Adrenal gland (tissue), 12 donors: ENCODE data around the gene RAB30. TPM values are rescaled to one million over a fixed set of nuclear protein-coding genes. Genes with fewer than 3 reads are reported as not detected.

ENCODE experiments used
- DNase-seq, 7 donors: peaks; one replicate each; pipeline ENCODE4 v3.0.0-alpha.2; 2019 to 2020
- H3K27ac ChIP-seq, 5 donors: fragments of 200-600 bp; sonication (generic) in 4 of 5; 1 replicate in 3 of 5; 2 replicates in 2 of 5; pipeline versions ENCODE4 v1.5.1 to v1.8.0; 2016 to 2020; ENCODE audit warnings: mild to moderate bottlenecking in 1 of 5
- H3K27me3 ChIP-seq: fragments of 200-600 bp; 2 replicates; pipeline ENCODE4 v1.8.0; 2021
- H3K36me3 ChIP-seq, 2 donors: fragments of 200-600 bp; replicated peaks in 1 of 2; 1 replicate in 1 of 2; 2 replicates in 1 of 2; pipeline versions ENCODE4 v1.5.1 to v1.8.0; 2018 to 2022
- H3K4me1 ChIP-seq, 2 donors: fragments of 200-600 bp; replicated peaks in 1 of 2; 1 replicate in 1 of 2; 2 replicates in 1 of 2; pipeline versions ENCODE4 v1.5.1 to v1.8.0; 2018 to 2021
- H3K4me3 ChIP-seq, 4 donors: fragments of 200-600 bp; sonication (generic) in 3 of 4; one replicate each; pipeline ENCODE4 v1.5.1; 2016 to 2018
- H3K9me3 ChIP-seq, 3 donors: fragments of 200-600 bp; sonication (generic) in 1 of 3; replicated peaks in 1 of 3; 1 replicate in 2 of 3; 2 replicates in 1 of 3; pipeline versions ENCODE4 v1.5.1 to v1.8.0; 2016 to 2021
- CTCF ChIP-seq, 6 experiments: fragments of 450-650 bp in 4 of 6; fragments of 200-600 bp in 2 of 6; sonication (generic) in 1 of 6; IDR thresholded peaks; 1 replicate in 5 of 6; 2 replicates in 1 of 6; pipeline versions ENCODE4 v1.5.1 to v1.8.0; 2016 to 2021; ENCODE audit warnings: antibody characterized with exemption in 6 of 6, mild to moderate bottlenecking in 2 of 6, moderate library complexity in 1 of 6
- POLR2A ChIP-seq, 2 donors: fragments of 450-650 bp; IDR thresholded peaks; one replicate each; pipeline ENCODE4 v1.6.1; 2017; ENCODE audit warnings: antibody characterized with exemption in 2 of 2, mild to moderate bottlenecking in 2 of 2, moderate library complexity in 1 of 2
- WGBS, 4 donors: extraction: QIAGEN DNeasy Blood & Tissue Kit in 2 of 4; methylation state at CpG; one replicate each; pipeline versions ENCODE4 v1.1.5 to v1.1.7; 2013 to 2017; 5-methylcytosine and 5-hydroxymethylcytosine counted together
- intact Hi-C, 2 donors: fragments of 100-400 bp; cut with DNase I; formaldehyde crosslinking; loops; one replicate each; pipeline versions ENCODE4 v1.14.1 to v1.15.0; 2022 to 2023
- polyA plus RNA-seq, 3 donors: library from polyadenylated mRNA; stranded (reverse); fragments of 200-250 nt in 2 of 3; fragments of 350-450 nt in 1 of 3; fragmentation: Illumina TruSeq in 1 of 3; extraction: RNeasy Lipid Tissue Mini Kit (QIAGEN cat#74804) in 1 of 3; gene quantifications; one replicate each; pipeline ENCODE4 v1.2.3, GENCODE V29; 2013 to 2014
- total RNA-seq, 9 donors: library from RNA; depleted of rRNA in 4 of 9; stranded (reverse); fragments of >200 nt in 4 of 9; fragments of 120-200 nt in 1 of 9; fragmentation: NEBNext Ultra II Directional in 1 of 9; extraction: Animal tissue kit (Norgen Biotek cat#: 25700) in 1 of 9; gene quantifications; one replicate each; pipeline versions ENCODE4 v1.1.0 to v1.2.4, GENCODE V29; 2013 to 2023
- donor health status: healthy with polysubstance abuse.
- donor health status: Bipolar disorder and iron deficiency.
- donor health status: DM: yes; HTN: yes; CAD: no.
- donor health status: DM: no; HTN: no; CAD: no.
- donor health status: DM: no; HTN: no; CAD: no.
- donor health status: DM: yes; HTN: yes; CAD: no.

Gene RAB30
- total and polyA plus RNA-seq, 12 donors: 5.1 to 69.4 (median 41.7) TPM

GRCh38 chr11:83070731-83071566, 748 bp downstream of the RAB30 start:
- peak in 6 of 7 donors; percentile 37 to 78 (median 70) for DNase-seq
- TF ChIP-seq CTCF (IDR thresholded peaks at IDR 0.05): no peak
- no peak for TF ChIP-seq POLR2A (IDR thresholded peaks at IDR 0.05)
- Histone ChIP-seq H3K27me3 (no peaks in the 10 kb centered on the region), H3K9me3 (no peaks in the 10 kb centered on the region), H3K27ac (peak overlapping the region; percentile 91 to 98 (median 94)), H3K36me3 (peaks cover 0 to 16% of the 10 kb centered on the region in 2 donors), H3K4me1 (peaks cover 20 to 35% of the 10 kb centered on the region in 2 donors), H3K4me3 (peak overlapping the region; percentile 70 to 89 (median 82))
- 0 to 1% (median 1%) methylated on average over 22 of the region's 22 CpGs for WGBS, 4 donors
- intact Hi-C loops: loop anchor here in 1 of 2 donors (10.0 kb wide), 1 partner anchor 166 kb away; the partner anchor contains the start of genes DDIAS and PRCP

GRCh38 chr11:83070044-83070701, 1.5 kb downstream of the RAB30 start:
- 27 to 33% (median 30%) methylated on average over 3 of the region's 3 CpGs for WGBS, 4 donors
- Histone ChIP-seq H3K4me1 (peaks cover 20 to 40% of the 10 kb centered on the region in 2 donors), H3K27ac (peak overlapping the region; percentile 91 to 98 (median 94)), H3K4me3 (peak overlapping the region in 2 of 4 donors; percentile 78 to 89), H3K36me3 (peaks cover 0 to 13% of the 10 kb centered on the region in 2 donors), H3K27me3 (no peaks in the 10 kb centered on the region), H3K9me3 (no peaks in the 10 kb centered on the region)
- intact Hi-C loops: loop anchor here in 1 of 2 donors (10.0 kb wide), 1 partner anchor 165 kb away; the partner anchor contains the start of genes DDIAS and PRCP
- peak in 4 of 7 donors; percentile 37 to 70 (median 49) for DNase-seq
- no peak for TF ChIP-seq CTCF (IDR thresholded peaks at IDR 0.05)
- no peak for TF ChIP-seq POLR2A (IDR thresholded peaks at IDR 0.05)

GRCh38 chr11:83069441-83070043, 2.2 kb downstream of the RAB30 start:
- Histone ChIP-seq H3K36me3 (peaks cover 0 to 9% of the 10 kb centered on the region in 2 donors), H3K4me1 (peaks cover 20 to 40% of the 10 kb centered on the region in 2 donors), H3K4me3 (peak overlapping the region in 1 of 4 donors; percentile 89), H3K27me3 (no peaks in the 10 kb centered on the region), H3K27ac (peak overlapping the region in 3 of 5 donors; percentile 93 to 98 (median 95)), H3K9me3 (no peaks in the 10 kb centered on the region)
- peak in 1 of 7 donors; percentile 29 for DNase-seq
- TF ChIP-seq CTCF (IDR thresholded peaks at IDR 0.05) (no peak), POLR2A (IDR thresholded peaks at IDR 0.05) (peak in 1 of 2 donors; percentile 4)
- intact Hi-C loops: loop anchor here in 1 of 2 donors (10.0 kb wide), 1 partner anchor 165 kb away; the partner anchor contains the start of genes DDIAS and PRCP

GRCh38 chr11:83068568-83068967, 3.1 kb downstream of the RAB30 start:
- Histone ChIP-seq H3K36me3 (peaks cover 0 to under 1% of the 10 kb centered on the region in 2 donors), H3K27me3 (no peaks in the 10 kb centered on the region), H3K4me3 (no peak overlapping the region), H3K27ac (peak overlapping the region in 1 of 5 donors; percentile 95), H3K4me1 (peaks cover 23 to 42% of the 10 kb centered on the region in 2 donors), H3K9me3 (no peaks in the 10 kb centered on the region)
- DNase-seq: no peak
- WGBS, 4 donors: 71 to 83% (median 76%) methylated on average over 1 of the region's 1 CpG
- TF ChIP-seq POLR2A (IDR thresholded peaks at IDR 0.05): no peak
- intact Hi-C loops: no loop called here
